ENCODE data around the gene ZNF782. TPM values are rescaled to one million over a fixed set of nuclear protein-coding genes. Genes with fewer than 3 reads are reported as not detected.
A peak's percentile ranks its signal among the peaks of the same experiment; 100 is the strongest.

The ZNF782 gene
- total and polyA plus RNA-seq, 2 experiments from 2014 or later = 4.0 to 10.7 TPM

- no peaks in the 10 kb centered on the region for H4K20me1 ChIP-seq (ENCODE audit: insufficient read depth, poor library complexity, severe bottlenecking)
- peak overlapping the region; percentile 38 for H3K27ac ChIP-seq
- peak; percentile 89 for DNase-seq (ENCODE audit: low spot score)
- H3K9me2 ChIP-seq (replicated peaks; ENCODE audit: insufficient read depth) = no peaks in the 10 kb centered on the region
- no peak for TF ChIP-seq EZH2 (IDR thresholded peaks at IDR 0.05; ENCODE audit: borderline replicate concordance)
- TF ChIP-seq EZH2phosphoT487 (IDR thresholded peaks at IDR 0.05; ENCODE audit: low read depth, severe bottlenecking, unreplicated experiment) = no peak
- TF ChIP-seq CTCF (IDR thresholded peaks at IDR 0.05; ENCODE audit: poor library complexity) = peak; percentile 95
- peak overlapping the region; percentile 46 for H3K4me2 ChIP-seq
- H3K36me3 ChIP-seq (replicated peaks; ENCODE audit: insufficient read depth, low read depth) = no peaks in the 10 kb centered on the region
- no peaks in the 10 kb centered on the region for H3K27me3 ChIP-seq
- peaks cover 22% of the 10 kb centered on the region for H3K79me2 ChIP-seq
- H3K4me1 ChIP-seq (ENCODE audit: insufficient read depth) = peaks cover 27% of the 10 kb centered on the region
- H3K4me3 ChIP-seq = no peak overlapping the region
- 10% methylated on average over 6 of the region's 6 CpGs for WGBS (ENCODE audit: low lambda C conversion rate, missing lambda C conversion rate)
- H2AFZ ChIP-seq = no peak overlapping the region
- no peaks in the 10 kb centered on the region for H3K9me3 ChIP-seq (ENCODE audit: low read depth)
These were observed 2.3 kb upstream of the ZNF782 start for GRCh38 chr9:96856363-96857286.

- Histone ChIP-seq H3K27ac (no peak overlapping the region), H3K4me1 (ENCODE audit: insufficient read depth) (peaks cover 27% of the 10 kb centered on the region)
- no peak for DNase-seq (ENCODE audit: low spot score)
These were observed 448 bp upstream of the ZNF782 start for GRCh38 chr9:96854651-96855273.

GRCh38 chr9:96852676-96853075 is 1.6 kb downstream of the ZNF782 start:
- no peak for TF ChIP-seq EZH2phosphoT487 (IDR thresholded peaks at IDR 0.05; ENCODE audit: low read depth, severe bottlenecking, unreplicated experiment)
- TF ChIP-seq CTCF (IDR thresholded peaks at IDR 0.05; ENCODE audit: poor library complexity) = no peak
- no peak for TF ChIP-seq EZH2 (IDR thresholded peaks at IDR 0.05; ENCODE audit: borderline replicate concordance)
- Histone ChIP-seq H3K9me3 (ENCODE audit: low read depth) (peaks cover 9% of the 10 kb centered on the region), H3K4me3 (no peak overlapping the region), H3K4me1 (ENCODE audit: insufficient read depth) (peaks cover 16% of the 10 kb centered on the region), H3K4me2 (peak overlapping the region; percentile 91), H3K9me2 (replicated peaks; ENCODE audit: insufficient read depth) (no peaks in the 10 kb centered on the region), H3K36me3 (replicated peaks; ENCODE audit: insufficient read depth, low read depth) (no peaks in the 10 kb centered on the region), H3K27me3 (no peaks in the 10 kb centered on the region), H2AFZ (no peak overlapping the region), H4K20me1 (ENCODE audit: insufficient read depth, poor library complexity, severe bottlenecking) (no peaks in the 10 kb centered on the region), H3K27ac (no peak overlapping the region), H3K79me2 (peaks cover 61% of the 10 kb centered on the region)
- DNase-seq (ENCODE audit: low spot score) = no peak
- 73% methylated on average over 4 of the region's 4 CpGs for WGBS (ENCODE audit: low lambda C conversion rate, missing lambda C conversion rate)

More at GRCh38 chr9:96854651-96855273, 448 bp upstream of the ZNF782 start:
- H4K20me1 ChIP-seq (ENCODE audit: insufficient read depth, poor library complexity, severe bottlenecking) = no peaks in the 10 kb centered on the region
- H3K9me3 ChIP-seq (ENCODE audit: low read depth) = peaks cover 5% of the 10 kb centered on the region
- no peaks in the 10 kb centered on the region for H3K27me3 ChIP-seq
- WGBS (ENCODE audit: low lambda C conversion rate, missing lambda C conversion rate) = 27% methylated on average over 16 of the region's 16 CpGs
- peak overlapping the region; percentile 3 for H2AFZ ChIP-seq
- no peaks in the 10 kb centered on the region for H3K9me2 ChIP-seq (replicated peaks; ENCODE audit: insufficient read depth)
- H3K4me2 ChIP-seq = peak overlapping the region; percentile 71
- TF ChIP-seq EZH2 (IDR thresholded peaks at IDR 0.05; ENCODE audit: borderline replicate concordance) = no peak
- TF ChIP-seq CTCF (IDR thresholded peaks at IDR 0.05; ENCODE audit: poor library complexity) = no peak
- no peak for TF ChIP-seq EZH2phosphoT487 (IDR thresholded peaks at IDR 0.05; ENCODE audit: low read depth, severe bottlenecking, unreplicated experiment)
- H3K4me3 ChIP-seq = no peak overlapping the region
- H3K79me2 ChIP-seq = peaks cover 40% of the 10 kb centered on the region
- H3K36me3 ChIP-seq (replicated peaks; ENCODE audit: insufficient read depth, low read depth) = no peaks in the 10 kb centered on the region
